Subcutaneous abdominal adipose tissue (tissue), 5 donors: ENCODE results near the gene SLC2A5.

Source experiments
- H3K27ac ChIP-seq: one replicate; pipeline ENCODE4 v1.7.0; 2013; ENCODE audit warnings: low read depth, mild to moderate bottlenecking, inconsistent platforms, low read length, moderate library complexity
- H3K27me3 ChIP-seq, 5 donors: one replicate each; pipeline ENCODE4 v1.7.0; 2013; ENCODE audit warnings: low read length in 5 of 5, inconsistent platforms in 1 of 5; ENCODE audit not compliant: control insufficient read depth in 5 of 5, insufficient read depth in 4 of 5
- H3K36me3 ChIP-seq, 5 donors: one replicate each; pipeline ENCODE4 v1.7.0; 2013; ENCODE audit warnings: low read length in 5 of 5; ENCODE audit not compliant: control insufficient read depth in 5 of 5, insufficient read depth in 5 of 5
- H3K4me1 ChIP-seq, 5 donors: one replicate each; pipeline ENCODE4 v1.7.0; 2013; ENCODE audit warnings: low read length in 5 of 5, mild to moderate bottlenecking in 3 of 5, moderate library complexity in 1 of 5; ENCODE audit not compliant: control insufficient read depth in 5 of 5, insufficient read depth in 5 of 5
- H3K4me3 ChIP-seq, 5 donors: one replicate each; pipeline ENCODE4 v1.7.0; 2013; ENCODE audit warnings: low read length in 5 of 5, low read depth in 1 of 5
- H3K9ac ChIP-seq, 5 donors: one replicate each; pipeline ENCODE4 v1.7.0; 2013; ENCODE audit warnings: low read length in 5 of 5, mild to moderate bottlenecking in 4 of 5, moderate library complexity in 3 of 5
- H3K9me3 ChIP-seq, 5 donors: one replicate each; pipeline ENCODE4 v1.7.0; 2013; ENCODE audit warnings: low read length in 5 of 5; ENCODE audit not compliant: control insufficient read depth in 5 of 5
- donor health status: healthy.
- donor health status: healthy.
- donor health status: healthy.
- donor health status: healthy.
- donor health status: healthy.

The SLC2A5 gene

DNA sequence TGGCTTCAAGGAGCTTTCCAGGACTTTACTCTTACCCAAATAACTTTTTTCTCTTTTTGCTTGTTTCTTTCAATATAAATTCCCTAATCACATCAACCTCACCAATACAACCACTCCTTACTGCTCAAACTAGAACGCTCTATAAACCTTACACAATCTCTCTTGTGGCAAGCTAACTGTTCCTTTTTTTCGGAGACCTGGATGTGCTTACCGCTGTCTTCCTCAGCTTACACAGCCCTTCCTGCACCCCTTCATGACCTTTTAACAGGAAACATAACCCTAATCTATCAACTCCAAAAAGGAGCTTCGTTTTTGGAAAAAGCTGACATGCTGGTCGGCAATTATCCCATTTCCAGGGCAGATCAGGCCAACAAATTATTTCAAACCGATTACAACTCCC, 24.1 kb upstream of the SLC2A5 start:
- Histone ChIP-seq H3K4me3 (no peak overlapping the region), H3K9me3 (no peaks in the 10 kb centered on the region), H3K9ac (no peak overlapping the region), H3K36me3 (no peaks in the 10 kb centered on the region), H3K27me3 (no peaks in the 10 kb centered on the region), H3K4me1 (no peaks in the 10 kb centered on the region), H3K27ac (no peak overlapping the region)

DNA sequence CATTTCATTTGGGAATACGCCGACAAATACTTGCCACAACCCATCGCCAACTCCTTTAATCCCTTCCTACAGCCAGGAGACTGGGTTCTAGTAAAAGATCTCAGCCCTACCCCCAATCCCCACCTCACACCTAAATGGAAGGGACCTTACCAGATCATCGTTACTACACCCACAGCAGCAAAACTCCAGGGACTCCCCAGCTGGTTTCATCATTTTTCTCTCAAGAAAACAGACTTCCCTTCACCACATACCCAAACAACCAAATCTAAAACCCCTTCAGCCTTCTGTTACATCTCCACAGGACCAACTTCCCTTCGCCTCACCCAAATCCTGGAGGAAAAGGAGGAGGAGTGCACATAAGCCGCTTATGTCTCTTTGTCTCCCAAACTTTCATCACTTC, 23.7 kb upstream of the SLC2A5 start:
- H3K27ac ChIP-seq = no peak overlapping the region
- no peaks in the 10 kb centered on the region for H3K36me3 ChIP-seq
- no peaks in the 10 kb centered on the region for H3K27me3 ChIP-seq
- no peaks in the 10 kb centered on the region for H3K9me3 ChIP-seq
- H3K9ac ChIP-seq = no peak overlapping the region
- no peaks in the 10 kb centered on the region for H3K4me1 ChIP-seq
- H3K4me3 ChIP-seq = no peak overlapping the region

DNA sequence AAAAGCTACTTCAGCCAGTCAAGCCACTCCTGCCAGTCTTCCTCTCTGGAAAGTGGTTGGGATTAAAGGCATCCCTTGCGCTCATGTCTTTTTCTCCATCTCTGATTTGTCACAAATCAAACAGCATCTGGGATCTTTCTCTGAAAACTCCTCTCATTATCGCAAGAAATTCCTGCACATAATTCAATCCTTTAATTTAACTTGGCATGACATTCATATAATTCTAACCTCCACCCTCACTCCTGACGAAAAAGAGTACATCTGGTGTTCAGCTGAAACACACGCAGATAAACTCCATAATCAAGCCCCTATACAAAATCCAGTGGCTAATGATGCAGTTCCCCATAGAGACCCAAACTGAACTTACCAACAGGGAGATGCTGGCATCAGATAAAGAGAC, 19.4 kb upstream of the SLC2A5 start:
- Histone ChIP-seq H3K9ac (no peak overlapping the region), H3K4me1 (peaks cover 0 to 9% (median 0%) of the 10 kb centered on the region in 5 donors), H3K27ac (no peak overlapping the region), H3K9me3 (no peaks in the 10 kb centered on the region), H3K27me3 (no peaks in the 10 kb centered on the region), H3K4me3 (no peak overlapping the region), H3K36me3 (no peaks in the 10 kb centered on the region)

DNA sequence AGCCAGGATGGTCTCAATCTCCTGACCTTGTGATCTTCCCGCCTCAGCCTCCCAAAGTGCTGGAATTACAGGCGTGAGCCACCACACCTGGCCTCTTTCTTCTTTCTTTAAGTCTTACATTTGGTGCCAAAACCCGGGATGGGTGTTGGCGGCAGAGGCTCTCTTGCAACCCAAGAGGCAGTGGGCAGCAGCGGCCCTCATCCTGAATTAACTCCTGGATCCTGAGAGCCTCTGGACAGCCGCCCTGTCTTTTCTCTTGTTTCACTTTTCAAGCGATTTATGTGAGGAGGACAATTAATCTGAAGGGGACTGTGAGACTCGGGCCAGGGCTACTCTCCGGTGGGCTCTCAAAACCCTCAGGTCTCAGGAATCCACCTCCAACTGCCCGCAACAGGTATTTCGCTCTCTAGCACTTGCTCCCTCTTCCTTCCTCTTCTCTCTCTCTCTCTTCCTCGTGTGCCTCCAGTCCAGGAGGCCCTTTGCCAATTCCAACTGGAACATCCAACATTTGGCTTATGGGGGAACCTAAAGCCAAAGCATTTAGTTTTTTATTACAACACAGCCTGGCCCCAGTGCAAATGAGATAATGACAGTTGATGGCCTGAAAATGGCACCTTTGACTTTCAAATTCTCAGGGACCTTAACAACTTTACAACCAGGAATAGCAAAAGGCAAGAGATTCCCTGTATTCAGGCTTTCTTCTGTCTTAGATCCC, 18.1 kb upstream of the SLC2A5 start:
- Histone ChIP-seq H3K36me3 (no peaks in the 10 kb centered on the region), H3K27ac (no peak overlapping the region), H3K27me3 (no peaks in the 10 kb centered on the region), H3K9me3 (no peaks in the 10 kb centered on the region), H3K4me1 (peaks cover 0 to 15% (median 3%) of the 10 kb centered on the region in 5 donors), H3K9ac (no peak overlapping the region), H3K4me3 (no peak overlapping the region)

DNA sequence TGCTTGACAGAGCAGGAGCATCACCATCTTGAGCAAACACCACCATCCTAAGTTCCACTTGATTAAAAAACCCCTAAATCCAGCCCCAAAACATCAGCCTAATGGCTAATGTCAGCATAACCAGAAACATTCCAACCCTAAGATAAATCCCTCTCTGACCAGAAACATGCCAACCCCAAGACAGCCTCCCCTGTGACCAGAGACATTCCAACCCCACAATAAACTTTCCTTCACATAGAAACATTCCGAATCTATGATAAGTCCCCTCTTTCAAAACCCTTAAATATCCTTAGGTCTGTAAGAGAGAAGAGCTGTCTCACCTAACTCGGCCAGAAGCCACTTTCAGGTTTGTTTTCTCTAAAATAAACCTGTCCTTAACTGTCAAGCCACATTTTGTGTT, 17.4 kb upstream of the SLC2A5 start:
- Histone ChIP-seq H3K27ac (no peak overlapping the region), H3K4me1 (peaks cover 0 to 18% (median 6%) of the 10 kb centered on the region in 5 donors), H3K27me3 (no peaks in the 10 kb centered on the region), H3K4me3 (no peak overlapping the region), H3K36me3 (no peaks in the 10 kb centered on the region), H3K9me3 (no peaks in the 10 kb centered on the region), H3K9ac (no peak overlapping the region)

- peaks cover 0 to 18% (median 6%) of the 10 kb centered on the region in 5 donors for H3K4me1 ChIP-seq
- H3K9ac ChIP-seq = no peak overlapping the region
Observed at GRCh38 chr1:9086045-9086444, 16.6 kb upstream of the SLC2A5 start.

DNA sequence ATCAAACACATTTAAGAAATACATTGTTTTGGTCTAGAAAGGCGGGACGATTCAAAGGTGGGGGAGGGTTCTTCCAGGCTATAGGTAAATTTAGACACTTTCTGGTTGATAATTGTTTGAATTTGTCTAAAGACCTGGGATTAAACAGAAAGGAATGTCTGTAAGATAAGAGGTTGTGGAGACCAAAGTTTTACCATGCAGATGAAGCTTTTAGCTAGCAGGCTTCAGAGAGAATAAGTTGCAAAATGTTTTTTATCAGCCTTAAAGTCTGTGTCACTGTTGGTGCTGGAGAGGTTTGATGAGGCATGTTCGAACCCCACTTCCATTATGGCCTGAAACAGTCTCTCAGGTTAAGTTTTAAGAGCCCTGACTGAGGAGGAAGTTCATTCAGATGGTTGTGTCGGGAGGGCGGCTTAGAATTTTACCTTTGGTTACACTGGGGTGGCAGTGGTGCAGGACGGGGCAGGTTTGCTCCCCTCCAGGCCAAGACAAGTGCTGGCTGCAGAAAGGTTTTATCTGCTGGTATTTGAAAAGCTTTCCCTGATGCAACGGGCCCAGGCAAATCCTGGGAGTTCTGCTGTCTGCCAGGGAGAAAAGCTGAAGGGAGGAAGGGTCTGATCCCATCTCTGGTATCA, 16.0 kb upstream of the SLC2A5 start:
- Histone ChIP-seq H3K4me3 (no peak overlapping the region), H3K9ac (no peak overlapping the region), H3K27ac (no peak overlapping the region)

More at GRCh38 chr1:9086045-9086444, 16.6 kb upstream of the SLC2A5 start:
- Histone ChIP-seq H3K36me3 (no peaks in the 10 kb centered on the region), H3K9me3 (no peaks in the 10 kb centered on the region), H3K27me3 (no peaks in the 10 kb centered on the region), H3K27ac (no peak overlapping the region), H3K4me3 (no peak overlapping the region)

GRCh38 chr1:9084906-9085305, 15.5 kb upstream of the SLC2A5 start:
- no peaks in the 10 kb centered on the region for H3K36me3 ChIP-seq
- no peak overlapping the region for H3K4me3 ChIP-seq
- H3K27me3 ChIP-seq = no peaks in the 10 kb centered on the region
- peaks cover 0 to 18% (median 6%) of the 10 kb centered on the region in 5 donors for H3K4me1 ChIP-seq
- no peak overlapping the region for H3K9ac ChIP-seq
- no peak overlapping the region for H3K27ac ChIP-seq
- no peaks in the 10 kb centered on the region for H3K9me3 ChIP-seq

More for the DNA sequence above, 16.0 kb upstream of the SLC2A5 start:
- no peaks in the 10 kb centered on the region for H3K36me3 ChIP-seq
- peaks cover 0 to 18% (median 6%) of the 10 kb centered on the region in 5 donors for H3K4me1 ChIP-seq
- H3K9me3 ChIP-seq = no peaks in the 10 kb centered on the region
- H3K27me3 ChIP-seq = no peaks in the 10 kb centered on the region

DNA sequence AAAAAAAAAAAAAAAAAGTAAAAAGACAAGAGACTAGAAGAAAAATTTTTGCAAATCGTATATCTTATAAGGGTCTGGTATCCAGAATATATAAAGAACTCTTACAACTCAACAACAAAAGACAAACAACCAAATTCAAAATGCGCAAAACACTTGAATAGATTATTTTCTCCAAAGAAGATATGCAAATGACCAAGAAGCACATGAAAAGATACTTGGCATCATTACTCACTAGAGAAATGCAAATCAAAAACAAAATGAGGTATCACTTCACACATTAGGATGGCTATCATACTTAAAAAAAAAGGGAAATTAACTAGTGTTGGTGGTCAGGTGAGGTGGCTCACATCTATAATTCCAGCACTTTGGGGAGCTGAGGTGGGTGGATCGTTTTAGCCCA, 12.0 kb upstream of the SLC2A5 start:
- Histone ChIP-seq H3K4me1 (peaks cover 0 to 18% (median 6%) of the 10 kb centered on the region in 5 donors), H3K9ac (no peak overlapping the region)

DNA sequence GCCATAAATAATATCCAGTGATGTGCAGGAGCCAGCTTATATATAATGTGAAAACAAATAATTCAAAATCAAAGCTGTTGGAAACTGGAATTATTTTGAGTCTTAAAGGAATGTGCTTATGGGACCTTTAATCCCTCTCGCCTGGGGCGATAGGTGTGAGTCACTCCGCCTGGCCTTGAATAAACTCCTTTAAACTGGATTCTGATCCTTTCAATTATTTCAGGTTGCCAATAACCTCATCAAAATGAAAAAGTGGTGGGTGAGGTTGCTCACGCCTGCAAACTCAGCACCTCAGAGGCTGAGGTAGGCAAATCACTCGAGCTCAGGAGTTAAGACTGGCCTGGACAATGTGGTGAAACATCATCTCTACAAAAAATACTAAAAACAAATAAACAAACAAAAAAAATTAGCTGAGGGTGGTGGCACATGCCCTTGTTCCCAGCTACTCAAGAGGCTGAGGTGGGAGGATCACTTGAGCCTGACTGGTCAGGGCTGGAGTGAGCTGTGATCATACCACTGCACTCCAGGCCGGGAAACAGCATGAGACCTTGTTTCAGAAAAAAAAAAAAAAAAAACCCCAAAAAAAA, 11.4 kb upstream of the SLC2A5 start:
- no peak overlapping the region for H3K27ac ChIP-seq

More for the DNA sequence above, 12.0 kb upstream of the SLC2A5 start:
- peaks cover 0 to 4% (median 0%) of the 10 kb centered on the region in 5 donors for H3K27me3 ChIP-seq
- no peak overlapping the region for H3K4me3 ChIP-seq
- no peaks in the 10 kb centered on the region for H3K9me3 ChIP-seq
- H3K27ac ChIP-seq = no peak overlapping the region
- no peaks in the 10 kb centered on the region for H3K36me3 ChIP-seq

More for the DNA sequence above, 11.4 kb upstream of the SLC2A5 start:
- Histone ChIP-seq H3K4me3 (no peak overlapping the region), H3K9me3 (no peaks in the 10 kb centered on the region), H3K4me1 (peaks cover 0 to 18% (median 6%) of the 10 kb centered on the region in 5 donors), H3K27me3 (peaks cover 0 to 4% (median 0%) of the 10 kb centered on the region in 5 donors), H3K9ac (no peak overlapping the region), H3K36me3 (no peaks in the 10 kb centered on the region)
